AG09319 (cell line): ENCODE measurements around the gene RPTOR.

Experiments
- DNase-seq: peaks from one replicate; pipeline ENCODE4 v3.0.0-alpha.2; 2010; ENCODE audit warnings: low read depth; ENCODE audit errors: extremely low read depth
- TF ChIP-seq, protein P1 (sequence below): IDR thresholded peaks from 2 replicates; pipeline ENCODE4 v1.5.1; 2011; ENCODE audit warnings: low read depth, mild to moderate bottlenecking, inconsistent platforms, low read length, moderate library complexity

RPTOR gene

DNA sequence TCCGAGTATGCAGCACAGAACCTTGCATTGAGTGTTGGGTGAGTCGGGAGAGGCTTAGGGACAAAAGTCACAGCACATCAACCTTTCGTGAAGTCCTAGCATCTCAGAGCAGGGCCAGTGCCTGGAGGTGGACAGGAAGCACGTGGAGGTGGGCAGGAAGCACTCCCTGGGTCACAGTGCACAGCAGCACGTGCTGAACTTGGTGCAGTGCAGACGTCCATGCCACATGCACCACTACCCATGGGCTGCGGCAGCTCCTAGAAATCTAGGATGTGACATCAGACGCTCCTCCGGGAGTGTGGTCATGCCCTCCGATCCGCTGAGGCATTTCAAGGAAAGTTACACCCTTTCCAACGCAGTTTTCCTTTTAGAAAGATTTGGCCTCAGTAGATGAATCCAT lies 363.6 kb downstream of the RPTOR start:
- DNase-seq = no peak
- TF ChIP-seq, protein P1, sequence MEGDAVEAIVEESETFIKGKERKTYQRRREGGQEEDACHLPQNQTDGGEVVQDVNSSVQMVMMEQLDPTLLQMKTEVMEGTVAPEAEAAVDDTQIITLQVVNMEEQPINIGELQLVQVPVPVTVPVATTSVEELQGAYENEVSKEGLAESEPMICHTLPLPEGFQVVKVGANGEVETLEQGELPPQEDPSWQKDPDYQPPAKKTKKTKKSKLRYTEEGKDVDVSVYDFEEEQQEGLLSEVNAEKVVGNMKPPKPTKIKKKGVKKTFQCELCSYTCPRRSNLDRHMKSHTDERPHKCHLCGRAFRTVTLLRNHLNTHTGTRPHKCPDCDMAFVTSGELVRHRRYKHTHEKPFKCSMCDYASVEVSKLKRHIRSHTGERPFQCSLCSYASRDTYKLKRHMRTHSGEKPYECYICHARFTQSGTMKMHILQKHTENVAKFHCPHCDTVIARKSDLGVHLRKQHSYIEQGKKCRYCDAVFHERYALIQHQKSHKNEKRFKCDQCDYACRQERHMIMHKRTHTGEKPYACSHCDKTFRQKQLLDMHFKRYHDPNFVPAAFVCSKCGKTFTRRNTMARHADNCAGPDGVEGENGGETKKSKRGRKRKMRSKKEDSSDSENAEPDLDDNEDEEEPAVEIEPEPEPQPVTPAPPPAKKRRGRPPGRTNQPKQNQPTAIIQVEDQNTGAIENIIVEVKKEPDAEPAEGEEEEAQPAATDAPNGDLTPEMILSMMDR = no peak

DNA sequence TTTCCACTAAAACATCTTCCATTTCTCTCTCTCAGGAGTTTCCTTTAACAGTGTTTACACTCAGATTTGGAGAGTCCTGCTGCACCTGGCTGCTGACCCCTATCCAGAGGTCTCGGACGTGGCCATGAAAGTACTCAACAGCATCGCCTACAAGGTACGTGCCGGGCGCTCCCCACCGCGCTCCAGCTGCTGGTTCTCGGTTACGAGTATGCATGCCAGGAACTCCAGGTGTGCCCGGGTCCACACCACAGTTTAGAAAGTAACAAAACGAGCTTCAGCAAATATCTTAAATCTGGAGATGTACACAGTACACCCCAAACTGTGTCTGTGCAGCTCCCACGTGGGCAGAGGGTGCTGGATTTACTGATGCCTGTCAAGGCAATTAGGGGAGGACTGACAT lies 364.1 kb downstream of the RPTOR start:
- DNase-seq = no peak
- TF ChIP-seq, protein P1 = no peak

DNA sequence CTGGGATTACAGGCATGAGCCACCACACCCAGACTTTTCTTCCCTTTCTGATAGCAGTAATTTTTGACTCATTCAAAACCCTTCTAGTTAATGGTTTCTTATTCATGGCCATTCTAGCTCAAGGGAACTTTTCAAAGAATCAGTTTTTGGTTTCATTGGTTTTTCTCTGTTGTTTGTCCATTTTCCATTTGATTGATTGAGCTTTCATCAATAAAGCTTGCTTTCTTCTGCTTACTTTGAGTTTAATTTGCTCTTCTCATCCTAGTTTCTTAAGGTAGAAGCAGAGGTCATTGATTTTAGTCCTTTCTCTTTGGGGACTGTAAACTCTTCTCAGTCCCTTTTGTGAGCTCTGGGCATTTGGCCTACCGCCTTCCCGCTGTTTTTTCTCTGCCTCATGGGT lies 365.0 kb downstream of the RPTOR start:
- DNase-seq = no peak
- TF ChIP-seq, protein P1 = no peak

- TF ChIP-seq, protein P1 = no peak
- no peak for DNase-seq
These were observed 365.4 kb downstream of the RPTOR start for GRCh38 chr17:80910043-80910442.

DNA sequence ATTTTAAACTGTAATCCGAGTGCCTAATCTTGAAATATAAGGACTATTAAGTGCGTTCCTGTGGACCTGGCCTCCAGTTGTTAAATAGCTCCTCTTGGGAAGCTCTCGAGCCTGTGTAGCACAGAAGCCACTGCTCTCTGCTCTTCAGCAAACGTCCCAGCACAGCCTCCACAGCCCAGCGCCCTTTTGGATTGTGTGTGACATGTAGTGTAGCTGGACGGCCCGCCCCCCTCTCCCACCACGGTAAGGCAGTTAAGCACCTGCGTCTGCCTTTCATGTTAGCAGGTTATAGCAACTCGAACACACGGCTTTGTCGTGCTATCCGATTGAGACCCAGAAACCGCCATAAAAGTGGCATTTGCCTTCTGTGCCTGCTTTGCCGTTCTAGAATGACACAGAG lies 367.8 kb downstream of the RPTOR start:
- no peak for DNase-seq
- TF ChIP-seq, protein P1 = no peak

DNA sequence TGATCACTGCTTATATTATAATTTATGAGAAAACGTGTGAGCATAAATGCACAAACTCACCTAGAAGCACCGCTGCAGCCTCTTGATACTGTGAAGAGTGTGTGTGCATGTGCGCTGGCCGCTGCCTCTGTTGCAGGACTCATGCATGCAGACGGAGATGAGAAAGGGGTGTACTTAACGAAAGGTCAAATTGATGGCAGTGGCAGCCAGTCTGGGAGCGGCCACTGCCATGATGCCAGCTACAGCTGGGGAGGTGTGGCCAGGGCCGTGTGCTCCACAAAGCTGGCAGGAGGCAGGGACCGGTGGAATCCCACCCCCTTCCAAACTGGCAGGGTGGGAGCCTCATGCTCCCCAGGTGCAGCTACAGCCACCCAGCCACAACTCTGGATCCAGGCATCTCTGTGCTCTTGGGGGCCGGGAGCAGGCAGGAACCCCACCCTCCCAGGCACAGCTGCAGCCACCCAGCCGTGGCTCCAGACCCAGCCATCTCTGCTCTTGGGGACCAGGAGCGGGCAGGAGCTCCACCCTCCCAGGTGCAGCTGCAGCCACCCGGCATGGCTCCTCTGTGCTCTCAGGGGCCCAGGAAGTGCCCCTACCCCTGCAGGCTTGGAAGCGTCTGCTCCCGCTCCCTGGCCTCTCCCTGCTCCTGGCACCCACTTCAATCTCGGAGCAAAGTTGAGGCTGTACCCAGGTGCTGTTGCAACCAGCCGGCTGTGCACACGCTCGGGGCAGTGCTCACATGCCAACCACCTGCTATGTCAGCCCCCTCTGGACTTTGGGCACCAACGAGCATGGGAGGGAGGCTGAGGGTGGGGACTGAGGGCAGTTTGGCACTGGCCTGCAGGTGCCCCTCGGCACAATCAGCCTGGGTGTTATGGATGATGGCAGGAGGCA lies 369.5 kb downstream of the RPTOR start:
- DNase-seq = no peak
- TF ChIP-seq, protein P1 = no peak

DNA sequence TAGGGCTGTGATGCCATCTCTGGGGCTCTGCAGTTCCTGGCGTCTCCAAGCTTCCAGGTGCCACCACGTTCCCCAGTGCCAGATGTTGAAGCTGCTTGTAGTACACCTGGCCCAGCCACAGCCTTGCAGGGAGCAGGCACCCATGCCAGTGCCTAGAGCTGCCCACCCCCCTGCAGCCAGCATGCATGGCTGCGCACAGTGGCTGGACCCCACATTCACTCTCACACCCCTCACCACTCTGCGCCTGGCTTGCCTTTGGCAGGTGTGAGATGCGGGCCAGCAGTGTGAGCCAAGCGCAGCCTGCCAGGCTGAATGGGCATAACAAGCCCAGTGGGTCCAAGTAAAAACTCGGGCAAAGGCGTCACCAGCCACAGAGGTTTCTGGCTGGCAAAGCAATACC lies 371.6 kb downstream of the RPTOR start:
- no peak for DNase-seq
- TF ChIP-seq, protein P1 = no peak
